HG02623 (cell line): ENCODE measurements around the gene DR1.

Source experiments
- ATAC-seq: cut with Tn5 transposase; IDR thresholded peaks from one replicate; pipeline ENCODE4 v1.9.1; 2021; ENCODE audit warnings: moderate library complexity; ENCODE audit not compliant: unreplicated experiment

Gene DR1

DNA sequence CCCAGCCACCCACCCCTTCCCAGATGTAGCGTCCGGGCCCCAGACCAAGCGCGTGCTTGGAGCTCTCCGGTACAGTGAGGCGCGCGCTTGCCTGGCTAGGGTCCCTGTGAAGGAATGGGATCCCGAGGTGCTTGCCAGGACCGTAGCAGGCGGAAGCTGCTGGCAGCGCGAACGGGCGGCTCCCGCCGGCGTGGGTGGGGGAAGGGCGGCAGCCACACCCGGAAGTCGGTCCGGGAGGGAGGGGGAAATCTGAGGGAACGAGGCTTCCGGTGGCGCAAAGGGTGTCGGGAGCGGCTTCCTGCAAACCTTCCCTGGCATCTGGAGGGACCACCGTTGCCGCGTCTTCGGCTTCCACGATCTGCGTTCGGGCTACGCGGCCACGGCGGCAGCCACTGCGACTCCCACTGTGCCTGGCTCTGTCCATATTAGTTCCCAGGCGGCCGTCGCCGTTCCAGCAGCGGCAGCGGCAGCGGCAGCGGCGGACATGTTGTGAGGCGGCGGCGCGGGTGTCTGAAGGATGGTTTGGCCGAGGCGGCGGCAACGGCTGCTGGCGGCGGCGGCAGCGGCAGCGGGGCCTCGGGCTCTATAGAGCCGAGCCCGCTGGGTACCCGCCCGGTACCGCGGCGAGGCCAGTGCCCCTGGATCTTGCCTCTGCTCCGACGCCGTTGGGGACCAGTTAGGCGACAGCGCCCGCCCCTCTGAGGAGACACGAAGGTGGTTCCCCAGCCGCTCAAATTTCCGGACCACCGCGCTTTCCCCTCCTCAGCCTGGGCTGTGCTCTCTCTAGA is at the start of gene DR1:
DR1 (plus strand) TSS at position 275 of the 788 bp plus-strand sequence. CDS start 739 bp downstream, outside the sequence.
- peak; percentile 69 for ATAC-seq

DNA sequence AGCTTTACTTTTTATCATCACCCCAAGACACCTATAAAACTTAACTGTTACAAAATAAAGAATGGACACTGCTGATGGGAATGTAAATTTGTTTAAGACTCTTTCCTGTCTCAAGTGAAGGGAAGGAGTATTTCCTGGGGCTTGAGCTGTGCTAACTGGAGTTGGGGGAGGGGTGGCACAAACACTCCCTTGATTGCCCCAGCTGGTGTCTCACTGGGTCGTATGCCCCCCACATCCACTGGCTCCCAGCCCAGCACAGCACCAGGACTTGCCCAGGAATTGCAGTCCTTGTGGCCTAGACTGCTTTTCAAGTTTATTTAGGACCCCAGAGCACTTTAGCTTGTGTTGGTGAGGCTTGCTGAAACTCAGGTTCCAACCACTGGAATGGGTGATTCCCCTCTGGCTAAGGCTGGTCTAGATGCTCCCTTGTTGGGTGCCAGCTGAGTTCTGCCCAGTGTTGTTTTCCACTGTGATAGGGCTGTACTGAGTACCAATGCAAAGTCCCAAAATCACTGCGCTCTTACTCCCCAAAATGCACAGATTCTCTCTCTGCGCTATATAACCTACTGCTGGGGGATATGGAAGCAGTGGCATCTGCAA is 49.1 kb upstream of the DR1 start:
- no peak for ATAC-seq

DNA sequence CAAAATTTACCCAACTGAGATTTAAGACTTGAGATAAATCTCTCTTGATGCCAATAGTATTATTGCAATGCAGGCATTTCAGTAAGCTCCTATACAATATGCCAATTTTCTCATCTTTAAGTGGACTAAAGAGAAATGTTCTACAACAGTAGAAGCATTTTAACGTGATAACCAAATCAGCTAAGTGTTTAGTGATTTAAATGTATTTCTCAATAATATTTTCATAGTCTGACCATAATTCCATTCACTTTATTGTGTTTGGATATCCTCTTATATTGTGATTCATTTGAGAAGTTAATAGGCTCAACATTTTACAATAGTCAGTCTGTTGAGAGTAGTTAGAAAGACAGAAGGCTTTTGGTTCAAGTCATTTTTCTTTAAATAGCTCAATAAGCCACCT is 44.6 kb upstream of the DR1 start:
- no peak for ATAC-seq

DNA sequence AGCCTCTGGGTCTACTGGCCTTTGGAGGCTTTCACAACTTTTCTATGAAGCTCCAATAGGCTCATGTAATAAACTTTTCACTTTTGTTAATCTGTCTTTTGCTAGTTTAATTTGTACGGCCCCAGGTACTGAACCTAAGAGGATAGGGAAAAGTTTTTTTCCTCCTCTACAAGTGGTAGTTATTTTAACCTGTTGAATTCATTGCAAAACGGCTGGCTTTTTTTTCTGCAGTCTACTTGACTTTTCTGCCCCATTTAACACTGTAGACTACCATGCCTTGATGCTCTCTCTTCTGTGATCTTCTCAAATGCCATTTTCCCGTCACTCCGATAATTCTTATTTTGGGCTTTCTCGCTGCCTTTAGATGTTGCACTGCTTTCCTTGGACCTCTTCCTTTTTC is 43.6 kb upstream of the DR1 start:
- no peak for ATAC-seq

GRCh38 chr1:93304716-93305138 is 41.0 kb upstream of the DR1 start:
- ATAC-seq = no peak

DNA sequence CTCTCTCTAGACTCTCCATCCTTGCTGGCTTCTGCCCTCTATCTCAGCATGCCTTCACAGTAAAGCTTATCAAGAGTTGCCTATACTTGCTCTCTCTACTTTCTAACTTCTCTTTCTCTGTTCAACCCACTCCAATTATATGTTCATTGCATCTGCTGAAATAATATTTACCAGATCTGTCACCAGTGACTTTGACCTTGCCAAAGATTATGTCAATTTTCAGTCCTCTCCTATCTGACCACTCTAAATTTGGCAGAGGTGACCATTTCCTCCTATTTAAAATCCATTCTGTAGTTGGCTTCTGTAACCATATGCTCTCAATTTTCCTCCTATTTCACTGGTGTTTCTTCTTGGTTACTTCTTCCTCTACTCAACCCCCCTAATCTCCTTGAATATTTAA is 38.8 kb upstream of the DR1 start:
- no peak for ATAC-seq

DNA sequence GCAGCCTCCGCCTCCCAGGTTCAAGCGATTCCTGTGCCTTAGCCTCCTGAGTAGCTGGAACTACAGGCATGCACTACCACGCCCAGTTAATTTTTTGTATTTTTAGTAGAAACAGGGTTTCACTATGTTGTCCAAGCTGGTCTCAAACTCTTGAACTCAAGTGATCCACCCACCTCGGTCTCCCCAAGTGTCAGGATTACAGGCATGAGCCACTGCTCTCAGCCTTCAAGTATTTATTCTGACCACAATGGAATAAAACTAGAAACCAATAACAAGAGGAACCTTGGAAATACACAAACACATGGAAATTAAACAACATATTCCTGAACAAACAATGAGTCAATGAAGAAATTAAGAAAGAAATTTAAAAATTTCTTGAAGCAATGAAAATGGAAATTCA is 32.7 kb upstream of the DR1 start:
- ATAC-seq = no peak

- no peak for ATAC-seq
Observed at GRCh38 chr1:93317207-93317606, 28.5 kb upstream of the DR1 start.

- no peak for ATAC-seq
Observed at GRCh38 chr1:93317943-93318342, 27.8 kb upstream of the DR1 start.

- no peak for ATAC-seq
Observed at GRCh38 chr1:93321720-93322119, 24.0 kb upstream of the DR1 start.

DNA sequence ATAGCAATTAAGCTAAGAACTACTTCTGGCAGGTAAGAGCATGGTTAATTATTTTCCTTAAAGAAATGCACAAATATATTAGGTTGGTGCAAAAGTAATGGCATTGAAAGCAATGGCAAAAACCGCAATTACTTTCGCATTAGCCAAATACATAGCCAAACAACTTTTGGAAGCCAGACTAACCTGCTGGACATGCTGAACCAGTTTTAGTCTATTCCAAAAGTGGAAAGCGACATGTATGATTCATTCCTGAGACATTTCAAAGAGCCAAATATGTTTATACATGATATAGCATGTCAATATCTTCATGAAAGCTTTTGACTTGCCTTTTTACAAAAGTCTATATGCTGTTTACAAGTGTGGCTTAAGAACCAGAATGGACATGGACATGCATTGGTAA is 23.4 kb upstream of the DR1 start:
- no peak for ATAC-seq

- no peak for ATAC-seq
Observed at GRCh38 chr1:93323185-93323820, 22.4 kb upstream of the DR1 start.

GRCh38 chr1:93324486-93325464 is 20.9 kb upstream of the DR1 start:
- no peak for ATAC-seq

DNA sequence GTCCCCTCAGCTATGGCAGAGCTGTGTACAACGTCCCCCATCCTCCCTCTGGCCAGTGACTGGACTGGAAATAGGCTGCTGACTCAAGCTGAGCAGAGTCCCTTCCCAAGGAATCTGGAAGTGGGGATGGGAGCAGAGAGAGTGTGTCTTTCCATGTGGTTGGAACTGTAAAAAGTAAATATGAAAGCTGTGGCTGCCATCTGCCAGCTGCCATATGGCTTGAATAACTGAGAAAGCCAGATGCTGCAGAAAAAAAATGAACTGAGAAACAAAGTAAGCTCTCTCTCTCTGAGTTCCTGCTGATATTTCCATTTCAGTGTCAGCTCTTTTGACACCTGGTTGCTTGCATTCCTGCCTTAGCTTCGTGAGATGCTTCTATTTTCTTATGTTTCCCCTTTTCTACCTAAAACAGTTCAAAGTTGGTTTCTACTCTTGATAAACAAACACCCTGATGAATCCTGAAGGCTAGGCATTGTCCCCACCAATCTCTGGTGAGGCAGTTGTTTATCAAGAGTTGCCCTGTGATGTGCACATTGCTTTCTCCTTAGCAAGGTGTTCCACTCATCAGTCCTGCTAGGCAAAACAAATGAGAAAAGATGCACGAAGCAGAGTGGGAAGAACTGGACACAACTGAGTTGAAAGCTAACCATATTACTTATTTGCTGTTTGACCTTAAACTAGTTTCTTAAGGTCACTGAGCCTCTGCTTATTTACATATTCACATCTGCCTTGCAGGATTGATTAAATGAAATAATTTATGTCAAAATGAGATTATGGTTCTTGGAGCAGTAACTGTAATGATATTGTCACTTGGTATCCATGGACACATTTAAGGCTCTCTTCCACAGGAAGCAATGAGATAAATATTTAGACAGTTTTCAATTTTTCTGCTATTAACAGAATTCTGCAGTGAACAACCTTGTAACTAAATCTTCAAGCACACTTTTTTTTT is 16.6 kb upstream of the DR1 start:
- ATAC-seq = peak; percentile 70

DNA sequence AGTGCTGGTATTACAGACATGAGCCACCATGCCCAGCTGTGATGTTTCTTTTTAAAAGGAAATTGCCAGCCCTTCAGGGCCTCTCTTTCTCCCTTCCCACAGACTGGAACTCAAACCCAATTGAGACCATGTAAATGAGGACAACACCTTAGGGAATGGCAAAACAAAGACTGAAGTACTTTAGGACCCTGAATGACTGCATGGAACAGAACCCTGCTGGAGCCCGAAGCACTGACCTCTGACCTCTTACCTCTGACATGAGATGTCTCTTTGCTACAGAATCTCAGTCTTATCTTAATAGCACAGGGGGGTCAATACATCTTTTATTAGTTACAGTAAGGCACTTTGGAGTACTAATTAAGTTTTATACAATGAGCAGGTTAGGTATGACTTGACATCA is 15.5 kb upstream of the DR1 start:
- ATAC-seq = no peak

DNA sequence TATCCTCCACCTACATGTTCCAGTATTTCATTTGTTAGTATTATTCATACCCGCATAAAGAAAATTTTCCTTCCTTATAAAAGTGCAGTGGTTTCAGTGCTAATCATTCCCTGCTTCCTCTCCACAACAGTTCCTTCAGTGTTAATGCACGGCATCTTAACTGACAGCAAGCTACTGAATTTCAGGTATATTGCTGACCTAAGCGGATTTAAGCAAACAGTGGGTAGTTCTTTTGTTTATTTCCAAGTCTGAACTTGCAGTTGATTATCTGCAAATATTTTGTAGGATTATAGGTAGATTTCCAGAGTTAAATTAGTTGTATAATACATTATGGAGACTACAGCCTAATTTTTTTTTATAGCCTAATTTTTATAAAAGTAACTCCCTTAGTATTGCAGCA is 15.1 kb upstream of the DR1 start:
- ATAC-seq = no peak

- no peak for ATAC-seq
Observed at GRCh38 chr1:93331412-93331811, 14.3 kb upstream of the DR1 start.

DNA sequence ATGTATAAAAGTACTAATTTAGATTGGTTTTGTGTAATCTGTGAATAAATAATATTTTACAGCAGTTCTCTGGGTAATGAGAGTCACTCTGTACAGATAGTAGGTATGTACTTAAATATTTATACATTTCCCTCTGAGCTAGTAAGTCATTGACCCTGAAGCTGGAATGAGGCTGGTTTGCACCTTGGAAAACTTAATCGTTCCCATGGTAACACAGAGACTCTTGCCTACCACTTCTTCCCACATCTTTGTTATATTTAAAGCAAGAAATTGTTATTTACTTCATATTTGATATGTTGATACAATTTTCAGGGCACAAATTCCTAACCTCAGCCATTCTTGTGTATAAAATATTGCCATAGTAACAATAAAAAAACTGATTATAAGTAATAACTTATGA is 13.3 kb upstream of the DR1 start:
- ATAC-seq = no peak

DNA sequence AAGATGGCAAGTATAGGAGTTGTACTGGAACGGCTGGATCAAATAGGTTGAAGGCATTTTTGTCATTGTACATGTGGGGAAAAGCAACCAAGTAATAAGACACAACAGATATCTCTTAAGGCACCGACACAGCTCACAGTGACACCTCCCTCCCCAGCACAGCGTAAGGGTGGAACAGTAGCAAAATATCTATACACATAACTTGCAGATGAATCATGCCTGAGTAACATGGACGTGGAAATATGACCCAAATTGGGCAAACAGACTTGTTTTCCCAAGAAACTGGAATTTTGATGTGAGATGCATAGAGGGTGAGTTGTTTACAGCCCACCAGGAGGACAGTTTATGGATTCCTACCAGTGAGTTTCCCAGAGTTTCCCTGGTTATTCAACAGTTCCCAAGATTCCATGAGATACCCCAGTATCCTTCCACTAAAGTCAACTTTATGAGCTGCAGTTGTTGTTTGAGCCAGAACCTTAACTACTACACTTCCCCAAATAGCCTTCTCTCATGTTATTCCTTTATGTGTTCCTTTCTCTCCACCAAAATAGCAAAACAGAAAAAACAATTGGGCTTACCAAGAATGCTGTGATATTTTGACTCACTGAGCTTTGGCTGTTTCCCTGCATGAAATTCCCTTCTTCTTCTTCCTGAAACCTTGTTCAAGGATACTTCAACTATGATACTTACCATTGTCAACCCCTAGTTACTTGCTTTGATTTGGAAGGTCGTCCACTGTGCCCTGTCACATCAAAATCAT is 7.1 kb upstream of the DR1 start:
- ATAC-seq = no peak
